ENCODE data around the gene HOXA7. TPM values are rescaled to one million over a fixed set of nuclear protein-coding genes. Genes with fewer than 3 reads are reported as not detected.

HOXA7 gene
- total RNA-seq, 2 experiments from 2014 or later, result not detected

- intact Hi-C loops (cut with micrococcal nuclease), result no loop called here
- Mint-ChIP-seq H3K9me3 (no peaks in the 10 kb centered on the region), H3K27me3 (ENCODE audit: low read depth) (peaks cover 63% of the 10 kb centered on the region), H3K4me3 (no peak overlapping the region), H3K4me1 (ENCODE audit: low read depth) (peaks cover 9% of the 10 kb centered on the region), H3K27ac (no peak overlapping the region), H3K36me3 (ENCODE audit: low read depth) (no peaks in the 10 kb centered on the region)
- DNase-seq, result no peak
- CTCF ChIA-PET, result interaction anchor here (0.6 to 1.4 kb wide), 3 partner anchors 35 to 393 kb away, joined by 3 to 5 read pairs (median 3); no protein-coding TSS in a partner anchor
These were observed 11.7 kb downstream of the HOXA7 start for GRCh38 chr7:27144781-27145164.

- Mint-ChIP-seq H3K4me1 (ENCODE audit: low read depth) (peaks cover 9% of the 10 kb centered on the region), H3K9me3 (no peaks in the 10 kb centered on the region), H3K27me3 (ENCODE audit: low read depth) (peaks cover 58% of the 10 kb centered on the region), H3K36me3 (ENCODE audit: low read depth) (no peaks in the 10 kb centered on the region), H3K4me3 (no peak overlapping the region), H3K27ac (no peak overlapping the region)
- CTCF ChIA-PET, result interaction anchor here (0.6 to 1.4 kb wide), 3 partner anchors 11 to 392 kb away, joined by 3 to 5 read pairs (median 3); no protein-coding TSS in a partner anchor
- DNase-seq, result no peak
- intact Hi-C loops (cut with micrococcal nuclease), result no loop called here
These were observed 12.3 kb downstream of the HOXA7 start for GRCh38 chr7:27143950-27144780.

GRCh38 chr7:27143023-27143949 lies 13.2 kb downstream of the HOXA7 start, which contains the start of gene HOXA5:
Gene HOXA5 (minus strand): TSS chr7:27143681. CDS start chr7:27143607, 74 bp downstream.
- Mint-ChIP-seq H3K4me1 (ENCODE audit: low read depth) (peaks cover 3% of the 10 kb centered on the region), H3K27ac (no peak within 1 kb of the TSS), H3K27me3 (ENCODE audit: low read depth) (peaks cover 59% of the 10 kb centered on the region), H3K36me3 (ENCODE audit: low read depth) (no peaks in the 10 kb centered on the region), H3K4me3 (no peak within 1 kb of the TSS), H3K9me3 (no peaks in the 10 kb centered on the region)
- no peak for DNase-seq
- CTCF ChIA-PET, result interaction anchor here (1.3 kb wide), 1 partner anchor 10 kb away, joined by 3 read pairs; no protein-coding TSS in a partner anchor
- intact Hi-C loops (cut with micrococcal nuclease), result no loop called here

GRCh38 chr7:27142580-27143022 lies 13.9 kb downstream of the HOXA7 start:
- Mint-ChIP-seq H3K27ac (no peak overlapping the region), H3K9me3 (no peaks in the 10 kb centered on the region), H3K4me3 (no peak overlapping the region), H3K4me1 (ENCODE audit: low read depth) (no peaks in the 10 kb centered on the region), H3K27me3 (ENCODE audit: low read depth) (peaks cover 62% of the 10 kb centered on the region), H3K36me3 (ENCODE audit: low read depth) (no peaks in the 10 kb centered on the region)
- no peak for DNase-seq
- intact Hi-C loops (cut with micrococcal nuclease), result no loop called here
- CTCF ChIA-PET, result no interaction called here

GRCh38 chr7:27141923-27142579 lies 14.4 kb downstream of the HOXA7 start:
- no peaks in the 10 kb centered on the region for H3K4me1 Mint-ChIP-seq (ENCODE audit: low read depth)
- no peak for DNase-seq
- no peaks in the 10 kb centered on the region for H3K9me3 Mint-ChIP-seq
- no peaks in the 10 kb centered on the region for H3K36me3 Mint-ChIP-seq (ENCODE audit: low read depth)
- no peak overlapping the region for H3K4me3 Mint-ChIP-seq
- no peak overlapping the region for H3K27ac Mint-ChIP-seq
- intact Hi-C loops (cut with micrococcal nuclease), result no loop called here
- peaks cover 60% of the 10 kb centered on the region for H3K27me3 Mint-ChIP-seq (ENCODE audit: low read depth)
- CTCF ChIA-PET, result interaction anchor here (0.7 kb wide), 1 partner anchor 37 kb away, joined by 3 read pairs; no protein-coding TSS in a partner anchor

GRCh38 chr7:27141137-27141922 lies 15.1 kb downstream of the HOXA7 start:
- no peaks in the 10 kb centered on the region for H3K36me3 Mint-ChIP-seq (ENCODE audit: low read depth)
- DNase-seq, result no peak
- no peaks in the 10 kb centered on the region for H3K9me3 Mint-ChIP-seq
- no peak overlapping the region for H3K4me3 Mint-ChIP-seq
- no peaks in the 10 kb centered on the region for H3K4me1 Mint-ChIP-seq (ENCODE audit: low read depth)
- intact Hi-C loops (cut with micrococcal nuclease), result no loop called here
- no peak overlapping the region for H3K27ac Mint-ChIP-seq
- peaks cover 56% of the 10 kb centered on the region for H3K27me3 Mint-ChIP-seq (ENCODE audit: low read depth)
- CTCF ChIA-PET, result interaction anchor here (0.7 kb wide), 1 partner anchor 38 kb away, joined by 3 read pairs; no protein-coding TSS in a partner anchor

- Mint-ChIP-seq H3K9me3 (no peaks in the 10 kb centered on the region), H3K4me3 (no peak overlapping the region), H3K27me3 (ENCODE audit: low read depth) (peaks cover 59% of the 10 kb centered on the region), H3K36me3 (ENCODE audit: low read depth) (no peaks in the 10 kb centered on the region), H3K4me1 (ENCODE audit: low read depth) (peaks cover 3% of the 10 kb centered on the region), H3K27ac (no peak overlapping the region)
- intact Hi-C loops (cut with micrococcal nuclease), result no loop called here
- CTCF ChIA-PET, result interaction anchor here (1.9 kb wide), 1 partner anchor 10 kb away, joined by 8 read pairs; no protein-coding TSS in a partner anchor
- no peak for DNase-seq
These were observed 16.2 kb downstream of the HOXA7 start for GRCh38 chr7:27140126-27140857.

- H3K36me3 Mint-ChIP-seq (ENCODE audit: low read depth), result no peaks in the 10 kb centered on the region
- intact Hi-C loops (cut with micrococcal nuclease), result no loop called here
These were observed 16.9 kb downstream of the HOXA7 start for GRCh38 chr7:27139334-27140125.

GRCh38 chr7:27138985-27139333 lies 17.5 kb downstream of the HOXA7 start:
- Mint-ChIP-seq H3K36me3 (ENCODE audit: low read depth) (no peaks in the 10 kb centered on the region), H3K4me3 (no peak overlapping the region), H3K4me1 (ENCODE audit: low read depth) (peaks cover 15% of the 10 kb centered on the region), H3K27ac (no peak overlapping the region), H3K27me3 (ENCODE audit: low read depth) (peaks cover 54% of the 10 kb centered on the region), H3K9me3 (no peaks in the 10 kb centered on the region)
- no peak for DNase-seq
- intact Hi-C loops (cut with micrococcal nuclease), result no loop called here
- CTCF ChIA-PET, result interaction anchor here (1.9 kb wide), 1 partner anchor 11 kb away, joined by 8 read pairs; no protein-coding TSS in a partner anchor

More at GRCh38 chr7:27139334-27140125, 16.9 kb downstream of the HOXA7 start:
- CTCF ChIA-PET, result interaction anchor here (1.9 kb wide), 1 partner anchor 11 kb away, joined by 8 read pairs; no protein-coding TSS in a partner anchor
- DNase-seq, result no peak
- no peak overlapping the region for H3K27ac Mint-ChIP-seq
- no peaks in the 10 kb centered on the region for H3K9me3 Mint-ChIP-seq
- no peak overlapping the region for H3K4me3 Mint-ChIP-seq
- H3K4me1 Mint-ChIP-seq (ENCODE audit: low read depth), result peaks cover 9% of the 10 kb centered on the region
- peaks cover 57% of the 10 kb centered on the region for H3K27me3 Mint-ChIP-seq (ENCODE audit: low read depth)

- H3K9me3 Mint-ChIP-seq, result no peaks in the 10 kb centered on the region
- H3K27me3 Mint-ChIP-seq (ENCODE audit: low read depth), result peaks cover 55% of the 10 kb centered on the region
- CTCF ChIA-PET, result no interaction called here
- intact Hi-C loops (cut with micrococcal nuclease), result no loop called here
- DNase-seq, result no peak
- no peak overlapping the region for H3K27ac Mint-ChIP-seq
- H3K4me3 Mint-ChIP-seq, result no peak overlapping the region
- H3K36me3 Mint-ChIP-seq (ENCODE audit: low read depth), result no peaks in the 10 kb centered on the region
- peaks cover 19% of the 10 kb centered on the region for H3K4me1 Mint-ChIP-seq (ENCODE audit: low read depth)
These were observed 18.0 kb downstream of the HOXA7 start for GRCh38 chr7:27138472-27138871.

Measured in activated naive CD4-positive, alpha-beta T cell treated with anti-CD3 and anti-CD28 coated beads for 36 hours (primary cell).